K562 (cell line): ENCODE results near the gene STOX2. TPM values are rescaled to one million over a fixed set of nuclear protein-coding genes. Genes with fewer than 3 reads are reported as not detected.

ENCODE experiments used
- ATAC-seq: fragments of 200-7000 bp; cut with Tn5 transposase; 3 replicates; pipeline ENCODE4 v1.9.1; 2020; ENCODE audit warnings: moderate library complexity
- BruUV-seq: library from RNA; stranded (reverse); fragments of 400-500 nt; replicated peaks from 2 replicates; lab custom pipeline; 2021; lab: Mats Ljungman, UMichigan
- CTCF ChIA-PET: fragments of 300-600 bp; formaldehyde crosslinking; extraction: SDS; loops from one replicate; lab custom pipeline; 2021; ENCODE audit warnings: low intra/inter-chr PET ratio; lab: Yijun Ruan, JAX
- POLR2A ChIA-PET: fragments of 300-600, 350-650 bp; sonication (Branson Sonifier 250); formaldehyde crosslinking; extraction: SDS; loops from one replicate; lab custom pipeline; 2021; ENCODE audit warnings: antibody characterized with exemption, inconsistent platforms; lab: Yijun Ruan, JAX
- DNase-seq, 4 experiments: peaks; one replicate each; pipeline versions ENCODE4 v3.0.0 to v3.0.0-alpha.2; 2011 to 2018; ENCODE audit warnings: low spot score in 3 of 4, mixed read lengths in 3 of 4; ENCODE audit errors: extremely low read depth in 1 of 4
- FAIRE-seq: peaks from 2 replicates; lab custom pipeline; 2011; peaks lifted over from hg19 to GRCh38; lab: Jason Lieb, UNC
- H2AFZ ChIP-seq: 2 replicates; pipeline ENCODE4 v1.6.0; 2011; ENCODE audit warnings: low read depth, low read length, control low read depth, inconsistent platforms
- H3K27ac ChIP-seq: fragments of 200-600 bp; 3 replicates; pipeline ENCODE4 v1.8.0; 2011; ENCODE audit warnings: low read depth, mild to moderate bottlenecking, control low read depth, inconsistent platforms, low read length, moderate library complexity, mixed read lengths; ENCODE audit errors: extremely low read depth
- H3K27me3 ChIP-seq, 2 experiments: fragments of 300-600 bp in 1 of 2; 2 replicates in 1 of 2; 3 replicates in 1 of 2; pipeline versions ENCODE4 v1.6.0 to v1.8.0; 2011; ENCODE audit warnings: inconsistent platforms in 2 of 2, low read length in 2 of 2, mild to moderate bottlenecking in 1 of 2, mixed read lengths in 1 of 2, moderate library complexity in 1 of 2; ENCODE audit not compliant: control insufficient read depth in 2 of 2, insufficient read depth in 2 of 2
- H3K36me3 ChIP-seq: fragments of 300-600 bp; 3 replicates; pipeline ENCODE4 v1.8.0; 2011; ENCODE audit warnings: mild to moderate bottlenecking, low read length, inconsistent platforms; ENCODE audit not compliant: control insufficient read depth, insufficient read depth
- H3K4me1 ChIP-seq, 2 experiments: fragments of 200-600 bp in 1 of 2; replicated peaks in 1 of 2; 2 replicates in 1 of 2; 3 replicates in 1 of 2; pipeline versions ENCODE4 v1.5.1 to v1.8.0; 2011; ENCODE audit warnings: inconsistent platforms in 2 of 2, low read length in 2 of 2, mild to moderate bottlenecking in 1 of 2, mixed read lengths in 1 of 2, moderate library complexity in 1 of 2; ENCODE audit not compliant: control insufficient read depth in 2 of 2, insufficient read depth in 2 of 2
- H3K4me2 ChIP-seq: 2 replicates; pipeline ENCODE4 v1.6.1; 2011; ENCODE audit warnings: low read length, control low read depth, inconsistent platforms, mixed read lengths; ENCODE audit not compliant: insufficient read depth
- H3K4me3 ChIP-seq: fragments of 200-600 bp; sonication (generic), shearing (Covaris generic); 2 replicates; pipeline ENCODE4 v1.5.1; 2016; ENCODE audit warnings: control low read depth, inconsistent platforms
- H3K79me2 ChIP-seq: fragments of 200-600 bp; 3 replicates; pipeline ENCODE4 v1.8.0; 2011; ENCODE audit warnings: low read length, inconsistent platforms; ENCODE audit not compliant: control insufficient read depth, insufficient read depth
- H3K9ac ChIP-seq, 2 experiments: 2 replicates each; pipeline versions ENCODE4 v1.6.0 to v1.6.1; 2011; ENCODE audit warnings: low read depth in 2 of 2, low read length in 2 of 2, control low read depth in 1 of 2, inconsistent platforms in 1 of 2, mild to moderate bottlenecking in 1 of 2, mixed read lengths in 1 of 2; ENCODE audit not compliant: insufficient read depth in 1 of 2
- H3K9me1 ChIP-seq: one replicate; pipeline ENCODE4 v1.6.0; 2011; ENCODE audit warnings: inconsistent platforms, mild to moderate bottlenecking, low read length, moderate library complexity; ENCODE audit not compliant: control insufficient read depth, insufficient read depth
- H3K9me3 ChIP-seq: replicated peaks from 2 replicates; pipeline ENCODE4 v1.5.1; 2011; ENCODE audit warnings: low read depth, low read length, inconsistent platforms; ENCODE audit not compliant: control insufficient read depth, insufficient read depth
- H4K20me1 ChIP-seq: replicated peaks from 2 replicates; pipeline ENCODE4 v1.6.1; 2011; ENCODE audit warnings: low read length, inconsistent platforms, mixed read lengths; ENCODE audit not compliant: control insufficient read depth, insufficient read depth
- BRD4 ChIP-seq: fragments of 200-600 bp; sonication (generic); IDR thresholded peaks from 2 replicates; pipeline ENCODE4 v1.6.1; 2017; ENCODE audit warnings: inconsistent platforms
- FOXJ2 ChIP-seq: fragments of 200-800 bp; sonication (Bioruptor generic); IDR thresholded peaks from 2 replicates; pipeline ENCODE4 v1.6.1; 2016; ENCODE audit warnings: missing genetic modification characterization, missing compliant biosample characterization
- NKRF ChIP-seq: fragments of 450-650 bp; IDR thresholded peaks from 2 replicates; pipeline ENCODE4 v1.6.1; 2016; ENCODE audit warnings: borderline replicate concordance
- PBX2 ChIP-seq, 2 experiments: IDR thresholded peaks in 1 of 2; conservative IDR thresholded peaks in 1 of 2; 2 replicates each; pipeline ENCODE4 v1.6.1; 2016; ENCODE audit warnings: low read depth in 2 of 2, mild to moderate bottlenecking in 1 of 2, missing compliant biosample characterization in 1 of 2, missing genetic modification characterization in 1 of 2, moderate library complexity in 1 of 2
- PKNOX1 ChIP-seq: fragments of 450-650 bp; IDR thresholded peaks from 2 replicates; pipeline ENCODE4 v1.6.1; 2016
- SMAD1 ChIP-seq: fragments of 150-350 bp; IDR thresholded peaks from 2 replicates; pipeline ENCODE4 v1.6.1; 2014; ENCODE audit warnings: low read length, low read depth; ENCODE audit not compliant: partially characterized antibody
- ZNF217 ChIP-seq: sonication (generic); formaldehyde crosslinking; IDR thresholded peaks from 2 replicates; pipeline ENCODE4 v1.8.0; 2022; ENCODE audit warnings: mild to moderate bottlenecking, missing genetic modification reagents
- WGBS: fragments of 100-300 bp; shearing (Covaris generic); methylation state at CpG from one replicate; pipeline ENCODE4 v1.1.6; 2016; ENCODE audit warnings: low coverage, mixed read lengths; ENCODE audit not compliant: insufficient coverage; ENCODE audit errors: missing lambda C conversion rate; 5-methylcytosine and 5-hydroxymethylcytosine counted together
- in situ Hi-C: fragments of 300-500 bp; cut with MboI; formaldehyde crosslinking; loops from 4 replicates; pipeline ENCODE4 v1.15.0; 2018; ENCODE audit warnings: inconsistent platforms, mixed read lengths
- intact Hi-C: fragments of 100-400 bp; cut with micrococcal nuclease; formaldehyde crosslinking; loops from 2 replicates; pipeline ENCODE4 v1.14.2; 2022
- polyA plus RNA-seq, 8 experiments: library from polyadenylated mRNA; depleted of rRNA in 4 of 8; stranded (reverse) in 5 of 8; unstranded in 3 of 8; fragments of >200 nt; fragmentation: Nextera tagmentation in 2 of 8; fragmentation: Illumina TruSeq in 1 of 8; extraction: Ambion mirVana in 2 of 8; extraction: Trizol in 1 of 8; gene quantifications; 2 replicates each; pipeline versions ENCODE4 v1.2.1 to v1.2.3, GENCODE V29; 2011 to 2014; ENCODE audit warnings: inconsistent platforms in 1 of 8, missing spikeins in 1 of 8
- total RNA-seq, 7 experiments: library from RNA; depleted of rRNA in 6 of 7; stranded (reverse); fragments of >200 nt in 6 of 7; fragmentation: Illumina TruSeq in 2 of 7; extraction: Trizol in 2 of 7; gene quantifications; 2 replicates each; pipeline versions ENCODE4 v1.2.1 to v1.2.3, GENCODE V29; 2011 to 2021; ENCODE audit warnings: low replicate concordance in 1 of 7

STOX2 gene
- total and polyA plus RNA-seq, 9 of the 15 experiments (the other 6 are each of a cell fraction or from before 2014, with no cell fraction given): not detected

GRCh38 chr4:184021389-184021788, 116.3 kb downstream of the STOX2 start:
- POLR2A ChIA-PET: no interaction called here
- Histone ChIP-seq H3K4me1 (no peaks in the 10 kb centered on the region), H3K9me1 (no peaks in the 10 kb centered on the region), H3K4me2 (no peak overlapping the region), H4K20me1 (no peaks in the 10 kb centered on the region), H3K27me3 (peaks cover 15 to 17% of the 10 kb centered on the region in 2 experiments; a peak in 4 of 5 replicates), H3K9ac (no peak overlapping the region), H2AFZ (no peak overlapping the region), H3K27ac (no peak overlapping the region), H3K36me3 (no peaks in the 10 kb centered on the region), H3K79me2 (no peaks in the 10 kb centered on the region), H3K9me3 (no peaks in the 10 kb centered on the region), H3K4me3 (no peak overlapping the region)
- in situ Hi-C loops (no loop called here), intact Hi-C loops (no loop called here)
- FAIRE-seq: no peak
- DNase-seq: no peak
- TF ChIP-seq PBX2 (CRISPR knock-in tag; IDR thresholded peaks at IDR 0.05; ENCODE audit: low read depth): no peak
- 0 out of 2 replicates have a peak, but pooled peaks have one; percentile 53 for TF ChIP-seq PBX2 (tag; conservative IDR thresholded peaks at IDR 0.05; ENCODE audit: low read depth)
- 0 out of 2 replicates have a peak, but pooled peaks have one; percentile 12 for TF ChIP-seq PKNOX1
- TF ChIP-seq BRD4: no peak
- no peak for TF ChIP-seq SMAD1
- TF ChIP-seq NKRF: no peak
- TF ChIP-seq FOXJ2: peak; percentile 99
- TF ChIP-seq ZNF217: no peak
- 0% methylated on average over 3 of the region's 3 CpGs for WGBS
- CTCF ChIA-PET: no interaction called here
- BruUV-seq: no TSS peak
- ATAC-seq: no peak
